ENCODE measurements around the gene RERE.

RERE gene

DNA sequence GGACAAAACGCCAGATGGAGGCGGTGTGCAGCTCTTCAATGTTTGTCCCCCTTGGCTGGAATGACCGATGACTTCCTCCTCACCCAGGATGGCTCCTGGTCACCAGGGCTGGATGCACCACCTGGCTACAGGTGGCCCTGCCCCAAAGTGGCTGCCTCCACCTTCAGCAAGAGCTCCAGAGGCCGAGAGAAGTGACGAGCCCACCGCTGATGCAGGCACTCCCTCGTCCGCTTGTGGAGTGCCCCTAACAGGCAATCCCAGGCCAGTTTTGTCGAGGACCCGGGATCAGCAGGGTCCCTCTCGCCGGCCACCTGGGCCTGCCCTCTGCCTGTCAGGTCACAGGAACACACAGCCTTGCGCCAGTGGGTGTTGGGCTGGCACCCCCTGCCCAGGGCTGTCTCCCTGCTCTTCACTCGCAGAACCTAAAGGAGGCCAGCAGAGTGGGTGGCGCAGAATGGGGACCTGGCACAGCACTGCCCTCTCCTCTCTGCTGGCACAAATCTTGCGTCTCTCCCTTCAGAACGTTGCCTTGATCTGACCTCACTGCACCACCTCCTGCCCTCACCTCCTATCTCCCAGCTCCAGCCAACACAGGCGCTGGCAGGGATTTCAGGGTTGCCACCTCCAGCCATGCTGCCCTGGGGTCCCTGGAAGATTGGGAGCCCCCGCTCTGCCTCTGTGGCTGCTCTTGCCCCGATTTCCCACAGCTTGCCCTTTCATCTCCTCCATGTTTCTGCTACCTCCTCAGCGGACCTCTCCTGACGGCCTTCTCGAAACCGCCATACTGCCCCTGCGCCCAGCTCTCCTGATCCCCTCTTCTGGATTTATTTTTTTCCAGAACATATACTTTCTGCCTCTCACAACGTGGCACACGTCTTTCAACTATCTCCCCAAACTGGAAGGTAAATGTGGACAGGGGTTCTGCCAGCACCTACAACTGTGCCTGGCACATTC lies 460.9 kb downstream of the RERE start:
- DNase-seq (ENCODE audit: low read depth in 1 of 2, low spot score in 1 of 2), result no peak
- in situ Hi-C loops (cut with HindIII; ENCODE audit: low pct_unique_long_range_greater_than_20kb, low sequenced_read_pairs), result no loop called here
- no peak for TF ChIP-seq JUND (IDR thresholded peaks at IDR 0.05; ENCODE audit: low read depth)

DNA sequence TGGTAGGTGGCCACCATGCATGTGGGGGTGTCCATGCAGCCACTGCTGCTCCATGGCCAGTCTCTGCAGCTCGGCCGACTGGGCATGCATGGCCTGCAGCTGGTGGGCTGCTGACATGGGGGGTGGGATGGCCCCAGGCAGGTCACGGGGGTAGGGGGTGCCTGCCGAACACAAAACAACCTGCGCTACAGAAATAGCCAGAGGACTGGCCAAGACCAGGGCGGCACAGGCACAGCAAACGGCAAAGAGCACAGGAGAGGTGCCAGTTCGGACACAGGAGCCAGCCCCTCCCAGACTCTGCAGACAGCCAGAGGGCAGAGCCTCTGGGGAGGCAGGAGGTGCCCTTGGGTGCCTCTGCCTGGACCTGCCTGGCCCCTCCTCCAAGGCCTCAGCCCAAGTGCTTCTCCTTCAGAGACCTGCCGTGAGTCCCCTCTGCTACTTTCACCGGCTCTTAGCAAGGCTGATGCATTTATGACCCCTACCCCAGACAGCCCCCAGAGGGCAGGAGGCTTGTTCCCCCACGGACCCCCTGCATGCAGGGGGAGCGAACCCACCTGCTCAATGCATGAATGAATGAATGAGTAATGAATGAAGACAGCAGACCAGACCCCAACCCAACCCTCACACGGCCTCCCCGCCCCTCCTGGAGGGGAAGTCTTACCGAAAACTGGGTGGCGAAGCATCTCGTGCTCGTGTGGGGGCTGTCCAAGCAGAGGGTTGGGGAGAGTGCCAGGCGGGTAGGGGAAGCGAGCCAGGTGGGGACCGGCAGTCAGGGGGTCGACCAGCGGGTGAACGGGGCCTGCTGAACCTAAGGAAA lies 461.8 kb downstream of the RERE start:
- no peak for DNase-seq (ENCODE audit: low read depth in 1 of 2, low spot score in 1 of 2)
- no peak for TF ChIP-seq JUND (IDR thresholded peaks at IDR 0.05; ENCODE audit: low read depth)
- in situ Hi-C loops (cut with HindIII; ENCODE audit: low pct_unique_long_range_greater_than_20kb, low sequenced_read_pairs), result no loop called here

DNA sequence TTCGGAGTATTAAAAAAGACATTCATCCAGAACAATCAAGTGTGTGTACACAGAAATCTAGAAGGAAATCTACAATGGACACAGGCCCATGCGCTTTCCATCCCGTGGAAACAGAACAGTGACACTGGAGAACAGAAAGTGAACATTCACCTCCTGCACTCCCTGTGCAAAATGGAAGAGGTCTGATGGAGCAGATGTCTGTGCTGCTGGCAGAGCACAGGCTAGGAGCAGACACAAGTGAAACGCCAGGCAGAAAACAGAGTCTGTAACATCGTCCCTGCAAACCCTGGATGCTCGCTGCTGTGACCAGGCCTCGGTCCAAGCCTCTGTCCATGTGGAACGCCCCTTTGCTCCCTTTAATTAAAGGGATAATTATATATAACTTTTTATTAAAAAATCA lies 463.4 kb downstream of the RERE start:
- in situ Hi-C loops (cut with HindIII; ENCODE audit: low pct_unique_long_range_greater_than_20kb, low sequenced_read_pairs), result no loop called here
- no peak for DNase-seq (ENCODE audit: low read depth in 1 of 2, low spot score in 1 of 2)
- TF ChIP-seq JUND (IDR thresholded peaks at IDR 0.05; ENCODE audit: low read depth), result no peak

DNA sequence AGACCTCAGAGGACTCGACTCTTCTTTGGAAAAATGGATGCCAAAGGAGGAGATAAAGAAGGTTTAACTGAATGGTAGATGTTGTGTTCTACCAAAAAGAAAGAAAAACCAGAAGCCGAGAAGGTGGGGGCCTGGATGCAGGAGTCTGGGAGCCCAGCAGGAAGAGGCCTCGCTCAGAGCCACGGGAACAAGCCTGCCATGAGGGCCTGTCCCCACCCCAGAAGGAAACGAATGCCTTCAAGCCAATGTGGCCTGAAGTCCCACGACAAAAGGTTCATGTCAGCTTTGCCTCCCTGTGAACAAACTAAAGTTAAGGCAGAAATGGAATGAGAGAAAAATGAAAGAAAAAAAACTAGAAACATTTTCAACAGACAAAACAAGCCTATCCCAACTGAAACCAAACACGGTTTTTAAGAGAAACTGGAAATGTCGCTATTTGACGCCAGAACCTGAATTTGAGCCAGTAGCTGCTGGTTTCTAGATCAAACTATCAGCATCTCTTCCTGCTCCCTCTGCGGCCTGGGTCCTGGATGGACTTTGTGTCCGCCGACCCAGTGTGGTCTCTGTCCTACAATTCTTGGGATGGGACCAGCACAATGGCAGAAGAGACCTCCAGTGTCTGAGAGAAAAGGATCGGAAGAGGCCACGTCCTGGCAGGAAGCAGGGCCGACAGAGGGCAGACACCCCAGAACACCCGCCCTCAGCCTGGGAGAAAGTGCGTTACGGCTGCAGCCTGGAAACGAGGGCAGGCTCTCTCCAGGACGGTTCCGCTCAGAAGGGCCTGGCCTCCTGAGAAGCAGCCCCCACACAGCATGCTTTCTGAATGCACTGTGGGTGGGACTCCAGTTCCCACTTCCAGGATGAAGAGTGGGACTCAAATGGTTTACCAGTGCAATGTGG lies 464.3 kb downstream of the RERE start:
- no peak for DNase-seq (ENCODE audit: low read depth in 1 of 2, low spot score in 1 of 2)
- no peak for TF ChIP-seq JUND (IDR thresholded peaks at IDR 0.05; ENCODE audit: low read depth)
- in situ Hi-C loops (cut with HindIII; ENCODE audit: low pct_unique_long_range_greater_than_20kb, low sequenced_read_pairs), result no loop called here

DNA sequence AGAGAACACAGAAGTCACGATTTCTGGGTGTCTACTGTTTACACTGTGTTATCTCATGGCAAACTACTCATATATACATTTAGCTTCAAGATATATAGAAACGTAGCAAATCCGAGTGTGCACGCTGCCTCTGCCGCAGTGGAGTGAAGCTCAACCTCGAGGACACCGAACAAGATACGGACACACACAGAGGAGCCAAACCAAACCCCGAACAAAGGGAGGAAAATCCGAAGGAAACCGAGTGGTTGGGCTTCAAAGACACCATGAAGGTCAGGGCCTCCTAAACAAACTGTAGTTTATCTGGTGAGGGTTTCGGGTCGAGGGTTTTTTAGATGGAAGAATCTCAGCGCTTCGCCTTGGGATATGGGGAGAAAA lies 465.0 kb downstream of the RERE start:
- no peak for DNase-seq (ENCODE audit: low read depth in 1 of 2, low spot score in 1 of 2)
- in situ Hi-C loops (cut with HindIII; ENCODE audit: low pct_unique_long_range_greater_than_20kb, low sequenced_read_pairs), result no loop called here
- no peak for TF ChIP-seq JUND (IDR thresholded peaks at IDR 0.05; ENCODE audit: low read depth)

DNA sequence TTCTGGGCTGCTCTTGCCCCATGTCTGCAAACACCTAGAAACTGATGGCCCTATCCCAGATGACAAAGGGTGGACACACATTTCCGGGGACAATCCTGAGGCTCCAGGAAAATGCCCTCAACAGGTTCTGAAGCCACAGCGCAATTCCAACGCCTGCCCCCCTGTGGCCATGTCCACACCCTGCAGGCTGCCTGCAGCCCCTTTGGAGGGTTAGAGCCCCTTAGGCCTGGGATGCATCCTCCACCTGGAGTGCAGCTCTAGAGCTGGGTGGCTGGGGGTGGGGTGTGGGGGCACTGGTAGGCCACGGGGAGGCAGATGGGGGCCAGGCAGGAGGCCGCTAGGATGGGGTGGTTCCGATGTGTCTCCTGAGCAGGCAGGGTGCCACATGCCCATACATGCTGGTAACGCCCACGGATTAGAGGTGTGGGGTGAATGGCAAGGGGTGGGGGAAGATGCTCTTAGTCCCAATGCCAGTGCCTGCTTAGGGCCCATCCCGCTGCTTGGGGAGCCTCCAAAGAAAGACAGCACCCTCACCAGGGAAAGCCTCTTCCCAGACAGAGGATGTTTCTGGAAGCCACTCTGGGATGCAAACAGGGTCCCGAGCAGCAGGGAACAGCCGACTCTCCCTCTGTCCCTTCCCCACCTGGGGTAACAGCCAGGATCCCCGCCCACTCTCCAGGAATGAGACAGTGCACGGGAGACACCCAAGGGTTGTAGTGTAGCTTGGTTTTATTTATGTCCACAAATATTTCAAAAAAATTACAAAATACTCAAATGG lies 465.6 kb downstream of the RERE start:
- DNase-seq (ENCODE audit: low read depth in 1 of 2, low spot score in 1 of 2), result peak in 1 of 2 experiments; percentile 16
- in situ Hi-C loops (cut with HindIII; ENCODE audit: low pct_unique_long_range_greater_than_20kb, low sequenced_read_pairs), result no loop called here
- TF ChIP-seq JUND (IDR thresholded peaks at IDR 0.05; ENCODE audit: low read depth), result no peak

DNA sequence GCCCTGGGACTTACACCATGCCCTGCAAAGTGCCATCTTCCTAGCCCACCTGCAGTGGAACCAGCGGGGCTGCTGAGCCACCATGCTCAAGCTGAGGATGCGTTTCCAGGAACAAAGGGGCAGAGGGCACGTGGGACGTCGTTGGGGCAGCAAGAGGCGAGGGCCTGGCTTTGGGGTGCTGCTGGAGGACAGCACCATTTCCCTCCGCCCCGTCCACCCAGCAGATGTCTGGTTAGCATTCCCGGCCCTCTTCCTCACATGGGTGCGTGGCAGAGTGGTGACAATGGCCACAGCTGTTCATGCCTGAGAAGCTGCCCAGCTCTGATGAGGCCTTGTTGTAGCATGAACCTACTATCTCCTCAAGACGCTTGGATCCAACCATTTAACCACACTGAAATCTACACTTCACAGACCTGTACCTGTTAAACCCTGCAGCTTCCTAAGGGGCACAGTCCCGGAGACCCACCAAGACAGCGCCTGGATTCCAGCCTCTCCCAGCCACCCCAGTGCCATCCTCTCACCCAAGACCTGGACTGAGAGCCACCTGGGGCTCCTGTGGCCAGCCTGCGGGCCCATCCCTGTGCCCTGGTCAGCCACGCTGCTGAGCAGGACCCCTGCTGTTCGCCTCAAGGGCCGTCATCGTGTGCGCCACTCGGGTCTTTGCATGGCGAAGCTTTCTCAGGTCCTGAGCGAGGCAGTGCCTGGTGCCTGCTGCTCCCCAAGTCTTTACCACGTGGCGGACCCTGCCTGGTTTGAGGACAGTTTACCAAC lies 466.3 kb downstream of the RERE start:
- TF ChIP-seq JUND (IDR thresholded peaks at IDR 0.05; ENCODE audit: low read depth), result no peak
- in situ Hi-C loops (cut with HindIII; ENCODE audit: low pct_unique_long_range_greater_than_20kb, low sequenced_read_pairs), result no loop called here
- DNase-seq (ENCODE audit: low read depth in 1 of 2, low spot score in 1 of 2), result no peak

DNA sequence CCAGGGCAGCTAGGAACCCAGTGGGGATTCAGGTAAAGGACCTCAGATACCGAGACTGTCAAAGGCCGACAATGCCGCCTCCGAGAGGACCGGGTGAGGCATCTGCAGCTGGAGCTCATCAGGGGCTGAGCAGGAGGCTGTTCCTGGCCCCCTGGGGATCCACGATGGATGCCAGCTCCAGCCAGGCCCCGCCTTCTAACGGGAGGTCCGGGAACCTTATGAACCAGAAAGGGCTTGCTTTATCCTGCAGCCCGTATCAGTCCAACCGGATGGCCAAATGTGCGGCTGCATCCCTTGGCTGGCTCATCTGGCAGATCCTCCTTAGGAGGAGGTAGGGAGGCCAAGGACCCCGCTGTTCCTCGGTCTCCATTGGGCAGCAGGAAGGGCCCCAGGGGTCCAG lies 467.5 kb downstream of the RERE start:
- TF ChIP-seq JUND (IDR thresholded peaks at IDR 0.05; ENCODE audit: low read depth), result no peak
- DNase-seq (ENCODE audit: low read depth in 1 of 2, low spot score in 1 of 2), result no peak
- in situ Hi-C loops (cut with HindIII; ENCODE audit: low pct_unique_long_range_greater_than_20kb, low sequenced_read_pairs), result no loop called here

DNA sequence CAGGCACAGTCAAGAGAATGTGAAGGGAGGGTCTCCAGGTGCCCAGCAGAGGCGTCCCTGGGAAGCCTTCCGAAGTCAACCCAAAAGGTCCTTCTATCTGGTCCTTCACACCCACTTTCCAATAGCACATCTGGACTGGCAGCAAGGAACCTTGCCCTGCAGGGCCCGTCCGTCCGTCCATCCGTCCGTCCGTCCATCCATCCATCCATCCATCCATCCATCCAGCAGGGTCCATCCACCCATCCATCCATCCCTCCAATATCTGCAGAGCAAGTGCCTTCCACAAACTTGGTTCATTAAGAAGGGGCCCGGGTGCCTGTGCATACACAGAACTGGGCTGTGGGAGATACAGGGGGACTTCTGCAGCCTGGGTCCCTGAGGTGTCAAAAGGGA lies 468.0 kb downstream of the RERE start:
- DNase-seq (ENCODE audit: low read depth in 1 of 2, low spot score in 1 of 2), result no peak
- in situ Hi-C loops (cut with HindIII; ENCODE audit: low pct_unique_long_range_greater_than_20kb, low sequenced_read_pairs), result no loop called here
- TF ChIP-seq JUND (IDR thresholded peaks at IDR 0.05; ENCODE audit: low read depth), result no peak

DNA sequence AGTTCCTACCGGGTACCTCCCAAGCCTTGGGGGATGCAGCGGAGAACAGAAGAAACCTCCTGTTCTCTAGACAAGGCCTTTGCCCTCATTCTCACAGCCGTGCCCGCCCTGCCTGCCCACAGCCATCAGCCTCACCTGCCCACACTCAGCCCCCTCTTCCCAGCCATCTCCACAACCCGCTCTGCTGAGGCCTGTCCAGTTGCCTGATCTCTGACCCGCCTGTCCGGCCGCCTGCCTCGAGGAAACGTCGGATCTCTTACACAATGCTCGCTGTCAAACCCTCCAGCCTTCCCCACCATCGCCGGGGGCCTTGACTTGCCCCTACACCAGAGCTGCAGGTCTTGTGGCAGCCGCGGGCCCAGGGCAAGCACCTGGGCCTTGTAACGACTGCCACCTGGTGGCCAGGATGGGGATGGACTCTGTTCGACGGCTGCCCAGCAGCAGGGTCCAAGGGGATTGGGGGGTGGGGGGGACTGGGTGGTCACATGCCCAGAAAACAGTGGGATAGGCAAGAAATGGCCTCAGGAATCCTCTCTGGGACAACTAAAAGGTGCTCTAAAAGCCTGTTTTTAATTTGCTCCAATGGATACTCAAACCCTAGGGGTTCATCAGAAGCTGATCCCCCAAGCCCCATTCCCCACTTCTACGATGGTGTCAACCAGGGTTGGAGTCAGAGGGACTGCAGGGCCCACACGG lies 468.5 kb downstream of the RERE start:
- in situ Hi-C loops (cut with HindIII; ENCODE audit: low pct_unique_long_range_greater_than_20kb, low sequenced_read_pairs), result no loop called here
- TF ChIP-seq JUND (IDR thresholded peaks at IDR 0.05; ENCODE audit: low read depth), result no peak
- peak; percentile 47 to 69 for DNase-seq (ENCODE audit: low read depth in 1 of 2, low spot score in 1 of 2)
